H1 (cell line): ENCODE results near the gene MYD88. TPM values are rescaled to one million over a fixed set of nuclear protein-coding genes. Genes with fewer than 3 reads are reported as not detected.

Experiments
- CTCF ChIA-PET: fragments of 300-600 bp; sonication (Branson Sonifier 250); formaldehyde crosslinking; loops from one replicate; lab custom pipeline; 2021; ENCODE audit not compliant: partially characterized antibody; lab: Charles Lee
- POLR2A ChIA-PET: fragments of 300-600 bp; sonication (Branson Sonifier 250); formaldehyde crosslinking; loops from one replicate; lab custom pipeline; 2021; ENCODE audit warnings: inconsistent platforms; ENCODE audit not compliant: partially characterized antibody; lab: Charles Lee
- DNase-seq, 2 experiments: peaks; one replicate each; pipeline versions ENCODE4 v3.0.0 to v3.0.0-alpha.2; 2010 to 2022; ENCODE audit warnings: low spot score in 2 of 2, low read depth in 1 of 2, mixed read lengths in 1 of 2
- FAIRE-seq: peaks from 2 replicates; lab custom pipeline; 2011; peaks lifted over from hg19 to GRCh38; lab: Jason Lieb, UNC
- H2AFZ ChIP-seq: 2 replicates; pipeline ENCODE4 v1.8.1; 2012; ENCODE audit warnings: low read length, inconsistent platforms
- H2AK5ac ChIP-seq: 2 replicates; pipeline ENCODE4 v1.6.1; 2013; ENCODE audit warnings: low read depth, low read length
- H2BK120ac ChIP-seq: replicated peaks from 2 replicates; pipeline ENCODE3; 2013; ENCODE audit warnings: low read depth, low read length, inconsistent platforms
- H2BK12ac ChIP-seq: 2 replicates; pipeline ENCODE4 v1.6.1; 2013; ENCODE audit warnings: low read depth, low read length
- H2BK15ac ChIP-seq: 2 replicates; pipeline ENCODE4 v1.6.1; 2013; ENCODE audit warnings: low read length
- H2BK20ac ChIP-seq: 2 replicates; pipeline ENCODE4 v1.6.1; 2013; ENCODE audit warnings: low read length
- H2BK5ac ChIP-seq: 2 replicates; pipeline ENCODE4 v1.6.1; 2013; ENCODE audit warnings: low read depth, low read length
- H3K14ac ChIP-seq: 2 replicates; pipeline ENCODE4 v1.6.1; 2013; ENCODE audit warnings: inconsistent platforms; ENCODE audit not compliant: insufficient read length
- H3K18ac ChIP-seq: 2 replicates; pipeline ENCODE4 v1.6.1; 2013; ENCODE audit warnings: low read length; ENCODE audit errors: extremely low read depth
- H3K23ac ChIP-seq: 2 replicates; pipeline ENCODE4 v1.6.1; 2013; ENCODE audit warnings: inconsistent platforms; ENCODE audit not compliant: insufficient read length
- H3K23me2 ChIP-seq: 2 replicates; pipeline ENCODE4 v1.6.1; 2013; ENCODE audit warnings: low read depth, low read length
- H3K27ac ChIP-seq: 2 replicates; pipeline ENCODE4 v1.6.1; 2011; ENCODE audit warnings: low read depth, low read length, inconsistent platforms
- H3K27me3 ChIP-seq, 4 experiments: replicated peaks in 1 of 4; 1 replicate in 1 of 4; 2 replicates in 3 of 4; pipeline versions ENCODE4 v1.6.1 to v1.8.1; 2011 to 2013; ENCODE audit warnings: low read length in 3 of 4, mild to moderate bottlenecking in 3 of 4, inconsistent platforms in 2 of 4, mixed read lengths in 2 of 4, moderate library complexity in 1 of 4; ENCODE audit not compliant: control insufficient read depth in 3 of 4, insufficient read depth in 3 of 4; ENCODE audit errors: extremely low read depth in 1 of 4
- H3K36me3 ChIP-seq, 4 experiments: 2 replicates each; pipeline versions ENCODE4 v1.6.1 to v1.8.1; 2011 to 2013; ENCODE audit warnings: mild to moderate bottlenecking in 4 of 4, low read length in 3 of 4, moderate library complexity in 2 of 4, control low read depth in 1 of 4, inconsistent platforms in 1 of 4; ENCODE audit not compliant: insufficient read depth in 4 of 4, control insufficient read depth in 2 of 4
- H3K4ac ChIP-seq: replicated peaks from 2 replicates; pipeline ENCODE3; 2013; ENCODE audit warnings: low read length, low read depth, mixed read lengths, inconsistent platforms; ENCODE audit not compliant: insufficient read length
- H3K4me1 ChIP-seq, 4 experiments: replicated peaks in 1 of 4; 1 replicate in 1 of 4; 2 replicates in 3 of 4; pipeline versions ENCODE4 v1.6.1 to v1.8.1; 2011 to 2013; ENCODE audit warnings: low read length in 3 of 4, inconsistent platforms in 2 of 4, mixed read lengths in 1 of 4; ENCODE audit not compliant: insufficient read depth in 4 of 4, control insufficient read depth in 3 of 4
- H3K4me2 ChIP-seq, 2 experiments: 2 replicates each; pipeline versions ENCODE4 v1.6.1 to v1.8.1; 2011 to 2013; ENCODE audit warnings: low read depth in 2 of 2, low read length in 2 of 2, control low read depth in 1 of 2, inconsistent platforms in 1 of 2, mild to moderate bottlenecking in 1 of 2; ENCODE audit not compliant: insufficient read depth in 1 of 2
- H3K4me3 ChIP-seq, 4 experiments: fragments of 200-600, 300-600 bp in 1 of 4; sonication (generic), shearing (Covaris generic), sonication (Bioruptor Twin) in 1 of 4; 2 replicates each; pipeline versions ENCODE4 v1.5.1 to v1.8.1; 2011 to 2016; ENCODE audit warnings: low read length in 4 of 4, low read depth in 3 of 4, control low read depth in 2 of 4, inconsistent platforms in 2 of 4, mild to moderate bottlenecking in 2 of 4, mixed read lengths in 1 of 4, moderate library complexity in 1 of 4; ENCODE audit not compliant: insufficient read depth in 2 of 4; ENCODE audit errors: extremely low read depth in 1 of 4
- H3K56ac ChIP-seq: replicated peaks from 2 replicates; pipeline ENCODE3; 2013; ENCODE audit warnings: low read depth, mild to moderate bottlenecking, mixed read lengths, low read length, inconsistent platforms; ENCODE audit not compliant: insufficient read length
- H3K79me1 ChIP-seq: 2 replicates; pipeline ENCODE4 v1.6.1; 2013; ENCODE audit warnings: low read depth, low read length, control low read depth
- H3K79me2 ChIP-seq, 2 experiments: 2 replicates each; pipeline versions ENCODE4 v1.6.1 to v1.8.1; 2012 to 2013; ENCODE audit warnings: low read length in 2 of 2, mild to moderate bottlenecking in 2 of 2, inconsistent platforms in 1 of 2; ENCODE audit not compliant: insufficient read depth in 2 of 2, control insufficient read depth in 1 of 2
- H3K9ac ChIP-seq, 4 experiments: replicated peaks in 1 of 4; 1 replicate in 1 of 4; 2 replicates in 3 of 4; pipeline versions ENCODE4 v1.6.1 to v1.8.1; 2011 to 2013; ENCODE audit warnings: low read depth in 3 of 4, low read length in 3 of 4, control low read depth in 2 of 4, mild to moderate bottlenecking in 2 of 4, moderate library complexity in 2 of 4, inconsistent platforms in 1 of 4; ENCODE audit errors: extremely low read depth in 1 of 4
- H3K9me3 ChIP-seq, 2 experiments: 2 replicates each; pipeline versions ENCODE4 v1.6.1 to v1.8.1; 2012 to 2013; ENCODE audit warnings: mild to moderate bottlenecking in 2 of 2, moderate library complexity in 2 of 2, control low read depth in 1 of 2, inconsistent platforms in 1 of 2, low read depth in 1 of 2, low read length in 1 of 2, mixed read lengths in 1 of 2; ENCODE audit not compliant: insufficient read depth in 2 of 2
- H4K20me1 ChIP-seq, 2 experiments: replicated peaks in 1 of 2; 2 replicates each; pipeline versions ENCODE3 to v1.8.1; 2011 to 2013; ENCODE audit warnings: inconsistent platforms in 2 of 2, low read length in 2 of 2, mild to moderate bottlenecking in 1 of 2; ENCODE audit not compliant: insufficient read depth in 2 of 2, control insufficient read depth in 1 of 2
- H4K5ac ChIP-seq: 2 replicates; pipeline ENCODE4 v1.6.1; 2013; ENCODE audit warnings: low read length, low read depth, mixed read lengths, inconsistent platforms; ENCODE audit not compliant: insufficient read length
- H4K8ac ChIP-seq: 2 replicates; pipeline ENCODE4 v1.8.0; 2013; ENCODE audit warnings: mild to moderate bottlenecking, moderate library complexity, low read length, inconsistent platforms; ENCODE audit not compliant: insufficient read depth; ENCODE audit errors: extremely low read depth
- H4K91ac ChIP-seq: replicated peaks from 2 replicates; pipeline ENCODE3; 2013; ENCODE audit warnings: low read length, mixed read lengths, inconsistent platforms; ENCODE audit not compliant: insufficient read length
- CBX8 ChIP-seq: fragments of 300-800, 300-1000 bp; sonication (generic); IDR thresholded peaks from 2 replicates; pipeline ENCODE4 v1.7.1; 2016; ENCODE audit warnings: low read depth, low read length, borderline replicate concordance
- CHD2 ChIP-seq: IDR thresholded peaks from 2 replicates; pipeline ENCODE4 v1.6.1; 2012; ENCODE audit warnings: low read length, improper control_type of control experiment
- POLR2AphosphoS5 ChIP-seq: IDR thresholded peaks from 2 replicates; pipeline ENCODE4 v1.6.1; 2011; ENCODE audit warnings: low read depth, low read length
- RAD21 ChIP-seq, 2 experiments: IDR thresholded peaks in 1 of 2; conservative IDR thresholded peaks in 1 of 2; 2 replicates each; pipeline ENCODE4 v1.6.1; 2011; ENCODE audit warnings: low read depth in 2 of 2, low read length in 2 of 2, improper control_type of control experiment in 1 of 2, inconsistent platforms in 1 of 2, mild to moderate bottlenecking in 1 of 2, moderate library complexity in 1 of 2
- WGBS, 2 experiments: shearing (Covaris generic) in 1 of 2; methylation state at CpG; one replicate each; pipeline versions ENCODE4 v1.1.6 to v1.1.7; 2013 to 2015; ENCODE audit warnings: low lambda C conversion rate in 2 of 2, mixed read lengths in 2 of 2, inconsistent platforms in 1 of 2, low coverage in 1 of 2, missing lambda C conversion rate in 1 of 2; ENCODE audit not compliant: insufficient replicate concordance in 2 of 2, insufficient coverage in 1 of 2, insufficient read length in 1 of 2; ENCODE audit errors: extremely low coverage in 1 of 2, missing lambda C conversion rate in 1 of 2; 5-methylcytosine and 5-hydroxymethylcytosine counted together
- polyA plus RNA-seq, 7 experiments: library from polyadenylated mRNA; depleted of rRNA in 3 of 7; stranded (reverse) in 5 of 7; unstranded in 2 of 7; fragments of >200 nt in 5 of 7; fragments of 200-250 nt in 2 of 7; gene quantifications; 1 replicate in 5 of 7; 2 replicates in 1 of 7; 4 replicates in 1 of 7; pipeline versions ENCODE4 v1.2.1 to v1.2.3, GENCODE V29; 2011 to 2013; ENCODE audit warnings: missing spikeins in 2 of 7, mixed read lengths in 2 of 7
- total RNA-seq: library from RNA; stranded (reverse); fragmentation: NEBNext Ultra II Directional; extraction: Animal tissue kit (Norgen Biotek cat#: 25700); gene quantifications from 2 replicates; pipeline ENCODE4 v1.2.1, GENCODE V29; 2021

The MYD88 gene
- total and polyA plus RNA-seq, 2 of the 8 experiments (the other 6 are each of a cell fraction or from before 2014, with no cell fraction given), result 22.1 to 22.5 TPM

DNA sequence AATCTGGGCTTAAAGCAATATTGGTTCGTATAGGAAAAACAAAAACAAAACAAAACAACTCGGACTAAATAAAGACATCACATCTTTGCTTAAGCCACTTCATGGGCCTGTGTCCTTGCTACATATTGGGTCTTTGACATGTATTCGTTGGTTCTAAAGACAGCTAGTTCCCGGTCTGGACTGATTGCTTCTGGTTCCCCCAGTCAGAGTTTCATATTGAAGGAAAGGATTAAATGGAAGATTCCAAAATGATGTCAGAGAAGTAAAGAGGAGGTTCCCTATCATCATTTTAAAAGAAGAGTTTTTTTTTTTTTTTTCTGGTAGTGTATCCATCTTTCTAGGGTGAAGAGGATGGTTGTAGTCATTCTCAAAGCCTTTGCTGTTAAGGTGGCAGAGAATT, 29.1 kb downstream of the MYD88 start:
- WGBS, 2 experiments, result 90% methylated on average over 4 of the region's 4 CpGs; no CpG with 5 or more reads in 1 of the 2 experiments
- POLR2A ChIA-PET, result interaction anchor here (0.6 to 1.5 kb wide), 3 partner anchors 10 to 164 kb away, joined by 3 to 5 read pairs (median 4); partner anchors contain the start of gene ACAA1
- TF ChIP-seq CHD2, result no peak
- no peak for TF ChIP-seq RAD21 (IDR thresholded peaks at IDR 0.05 in 1 of 2, conservative IDR thresholded peaks at IDR 0.05 in 1 of 2; ENCODE audit: low read depth in 2 of 2, low read length in 2 of 2)
- no peak for TF ChIP-seq CBX8
- no peak for TF ChIP-seq POLR2AphosphoS5
- TF ChIP-seq, all 59 proteins: peak for 0

More for the DNA sequence above, 29.1 kb downstream of the MYD88 start:
- peak overlapping the region in 1 of 2 experiments; percentile 91; a peak in 1 of 4 replicates for H3K4me2 ChIP-seq
- H2BK15ac ChIP-seq, result no peak overlapping the region
- no peaks in the 10 kb centered on the region for H3K36me3 ChIP-seq
- H4K8ac ChIP-seq, result no peak overlapping the region
- H4K91ac ChIP-seq, result no peak overlapping the region
- H2BK12ac ChIP-seq, result no peak overlapping the region
- H3K4ac ChIP-seq, result no peak overlapping the region
- no peaks in the 10 kb centered on the region for H3K9me3 ChIP-seq
- H2BK5ac ChIP-seq, result no peak overlapping the region
- no peak overlapping the region for H3K9ac ChIP-seq
- H3K4me3 ChIP-seq, result no peak overlapping the region
- DNase-seq (no peak), FAIRE-seq (no peak)
- H3K23me2 ChIP-seq, result peaks cover 14% of the 10 kb centered on the region; the same call in 1 of the 2 replicates
- CTCF ChIA-PET, result interaction anchor here (0.7 to 1.4 kb wide), 4 partner anchors 30 to 325 kb away, joined by 3 to 4 read pairs (median 4); partner anchors contain the start of gene MYD88
- H3K56ac ChIP-seq, result no peak overlapping the region
- H2AFZ ChIP-seq, result no peak overlapping the region
- no peak overlapping the region for H3K14ac ChIP-seq
- peaks cover 18 to 66% of the 10 kb centered on the region in 2 experiments for H3K79me2 ChIP-seq
- H2BK20ac ChIP-seq, result no peak overlapping the region
- H3K4me1 ChIP-seq, result peaks cover 0 to 2% (median under 1%) of the 10 kb centered on the region in 4 experiments; a peak in 3 of 7 replicates
- H3K27me3 ChIP-seq, result no peaks in the 10 kb centered on the region
- H2BK120ac ChIP-seq, result no peak overlapping the region
- H3K23ac ChIP-seq, result no peak overlapping the region
- H2AK5ac ChIP-seq, result no peak overlapping the region
- H3K79me1 ChIP-seq, result no peaks in the 10 kb centered on the region; the same call in 1 of the 2 replicates
- H4K20me1 ChIP-seq, result peaks cover 7 to 8% of the 10 kb centered on the region in 2 experiments
- H3K27ac ChIP-seq, result no peak overlapping the region
- H3K18ac ChIP-seq, result no peak overlapping the region
- H4K5ac ChIP-seq, result no peak overlapping the region
